SK-N-SH (cell line): Measurements from ENCODE around the gene NAA11. TPM values are rescaled to one million over a fixed set of nuclear protein-coding genes. Genes with fewer than 3 reads are reported as not detected.

ENCODE experiments used
- CTCF ChIA-PET: fragments of 300-600, 350-600 bp; formaldehyde crosslinking; extraction: SDS; loops from one replicate; lab custom pipeline; 2021; lab: Yijun Ruan, JAX
- POLR2A ChIA-PET: fragments of 350-600 bp; sonication (Branson Sonifier 250); formaldehyde crosslinking; extraction: SDS; loops from one replicate; lab custom pipeline; 2020; ENCODE audit warnings: antibody characterized with exemption, inconsistent platforms; lab: Yijun Ruan, JAX
- DNase-seq: peaks from one replicate; pipeline ENCODE4 v3.0.0; 2012
- H2AFZ ChIP-seq: fragments of 200-600 bp; sonication (generic); 2 replicates; pipeline ENCODE4 v1.8.1; 2016; ENCODE audit warnings: antibody characterized with exemption, mild to moderate bottlenecking, low read depth
- H3F3A ChIP-seq: fragments of 200-600 bp; sonication (generic); replicated peaks from 2 replicates; pipeline ENCODE3; 2016; ENCODE audit warnings: antibody characterized with exemption, mild to moderate bottlenecking; ENCODE audit not compliant: insufficient read depth
- H3K27ac ChIP-seq, 2 experiments: fragments of 200-500 bp in 1 of 2; fragments of 200-600 bp in 1 of 2; sonication (Bioruptor generic) in 1 of 2; sonication (generic), shearing (Covaris generic) in 1 of 2; 2 replicates each; pipeline versions ENCODE4 v1.5.1 to v1.6.1; 2014 to 2016; ENCODE audit warnings: low read depth in 2 of 2, inconsistent platforms in 1 of 2, low read length in 1 of 2, mild to moderate bottlenecking in 1 of 2, mixed read lengths in 1 of 2
- H3K27me3 ChIP-seq: fragments of 200-600 bp; sonication (generic), shearing (Covaris generic); 2 replicates; pipeline ENCODE4 v1.6.1; 2016; ENCODE audit warnings: mixed run types; ENCODE audit not compliant: insufficient read depth
- H3K36me3 ChIP-seq, 2 experiments: fragments of 200-500 bp in 1 of 2; fragments of 200-600 bp in 1 of 2; sonication (Bioruptor generic) in 1 of 2; sonication (generic) in 1 of 2; replicated peaks in 1 of 2; 2 replicates each; pipeline versions ENCODE3 to v1.5.1; 2014 to 2016; ENCODE audit warnings: low read length in 1 of 2, mild to moderate bottlenecking in 1 of 2; ENCODE audit not compliant: insufficient read depth in 2 of 2, control insufficient read depth in 1 of 2
- H3K4me1 ChIP-seq, 2 experiments: fragments of 200-500 bp in 1 of 2; fragments of 200-600 bp in 1 of 2; sonication (Bioruptor generic) in 1 of 2; sonication (generic), shearing (Covaris generic) in 1 of 2; 2 replicates each; pipeline versions ENCODE4 v1.5.1 to v1.6.1; 2014 to 2016; ENCODE audit warnings: low read depth in 1 of 2, low read length in 1 of 2, mixed run types in 1 of 2; ENCODE audit not compliant: insufficient read depth in 2 of 2, control insufficient read depth in 1 of 2
- H3K4me2 ChIP-seq: fragments of 200-600 bp; sonication (generic), shearing (Covaris generic); 2 replicates; pipeline ENCODE4 v1.6.1; 2017; ENCODE audit warnings: mixed run types
- H3K4me3 ChIP-seq, 2 experiments: fragments of 200-500 bp in 1 of 2; fragments of 200-600 bp in 1 of 2; sonication (Bioruptor generic) in 1 of 2; sonication (generic), shearing (Covaris generic) in 1 of 2; 2 replicates each; pipeline versions ENCODE4 v1.5.1 to v1.8.1; 2014 to 2016; ENCODE audit warnings: low read depth in 2 of 2, inconsistent platforms in 1 of 2, low read length in 1 of 2, mild to moderate bottlenecking in 1 of 2, mixed read lengths in 1 of 2, moderate library complexity in 1 of 2
- H3K79me2 ChIP-seq: fragments of 200-600 bp; sonication (generic); 2 replicates; pipeline ENCODE4 v1.8.1; 2017; ENCODE audit warnings: mild to moderate bottlenecking; ENCODE audit not compliant: insufficient read depth
- H3K9ac ChIP-seq: fragments of 200-600 bp; sonication (generic); 2 replicates; pipeline ENCODE4 v1.6.1; 2017; ENCODE audit warnings: mixed run types
- H3K9me2 ChIP-seq: fragments of 200-600 bp; sonication (generic); 2 replicates; pipeline ENCODE4 v1.6.1; 2017; ENCODE audit warnings: mixed run types
- H3K9me3 ChIP-seq: fragments of 200-600 bp; sonication (generic); 2 replicates; pipeline ENCODE4 v1.6.1; 2017; ENCODE audit warnings: mixed run types, mild to moderate bottlenecking, moderate library complexity
- H4K20me1 ChIP-seq: fragments of 200-600 bp; sonication (generic); 2 replicates; pipeline ENCODE4 v1.6.1; 2017; ENCODE audit warnings: mild to moderate bottlenecking, mixed run types; ENCODE audit not compliant: insufficient read depth
- CHD2 ChIP-seq: fragments of 150-350 bp; IDR thresholded peaks from 2 replicates; pipeline ENCODE4 v1.6.1; 2018; ENCODE audit warnings: low read length; ENCODE audit not compliant: partially characterized antibody
- CTCF ChIP-seq: fragments of 200-600 bp; sonication (generic); IDR thresholded peaks from 2 replicates; pipeline ENCODE4 v1.6.1; 2017; ENCODE audit warnings: antibody characterized with exemption, mild to moderate bottlenecking, moderate library complexity
- ELF1 ChIP-seq: IDR thresholded peaks from 2 replicates; pipeline ENCODE4 v1.4.0; 2012
- FOSL2 ChIP-seq: IDR thresholded peaks from 2 replicates; pipeline ENCODE4 v1.4.0; 2012; ENCODE audit warnings: low read depth, mild to moderate bottlenecking, moderate library complexity, borderline replicate concordance
- FOXJ3 ChIP-seq: sonication (generic); formaldehyde crosslinking; IDR thresholded peaks from 2 replicates; pipeline ENCODE4 v1.5.1; 2020; ENCODE audit warnings: mild to moderate bottlenecking, missing genetic modification reagents
- GABPA ChIP-seq: IDR thresholded peaks from 2 replicates; pipeline ENCODE4 v1.4.0; 2012; ENCODE audit warnings: low read depth, mild to moderate bottlenecking
- MEF2A ChIP-seq: IDR thresholded peaks from 2 replicates; pipeline ENCODE4 v1.4.0; 2012; ENCODE audit warnings: low read depth, borderline replicate concordance
- NRF1 ChIP-seq: IDR thresholded peaks from 2 replicates; pipeline ENCODE4 v1.6.1; 2012; ENCODE audit warnings: low read depth, mild to moderate bottlenecking, low read length
- RFX5 ChIP-seq: IDR thresholded peaks from 2 replicates; pipeline ENCODE4 v1.6.1; 2012; ENCODE audit warnings: mild to moderate bottlenecking, improper control_type of control experiment, low read length
- RXRA ChIP-seq: IDR thresholded peaks from 2 replicates; pipeline ENCODE4 v1.4.0; 2012; ENCODE audit warnings: low read depth, mild to moderate bottlenecking, borderline replicate concordance
- TAF1 ChIP-seq: IDR thresholded peaks from 2 replicates; pipeline ENCODE4 v1.6.1; 2012; ENCODE audit warnings: low read depth, mild to moderate bottlenecking, low read length, moderate library complexity, borderline replicate concordance
- TCF12 ChIP-seq: IDR thresholded peaks from 2 replicates; pipeline ENCODE4 v1.4.0; 2012
- TEAD4 ChIP-seq: IDR thresholded peaks from 2 replicates; pipeline ENCODE4 v1.4.0; 2012; ENCODE audit warnings: mild to moderate bottlenecking, borderline replicate concordance; ENCODE audit not compliant: insufficient read depth
- USF1 ChIP-seq: IDR thresholded peaks from 2 replicates; pipeline ENCODE4 v1.4.0; 2012; ENCODE audit warnings: low read depth, borderline replicate concordance
- YY1 ChIP-seq: IDR thresholded peaks from 2 replicates; pipeline ENCODE4 v1.4.0; 2012; ENCODE audit warnings: low read depth, mild to moderate bottlenecking
- WGBS: methylation state at CpG from one replicate; pipeline ENCODE4 v1.1.6; 2017; ENCODE audit warnings: low lambda C conversion rate; 5-methylcytosine and 5-hydroxymethylcytosine counted together
- polyA plus RNA-seq, 3 experiments: library from polyadenylated mRNA; depleted of rRNA; stranded (reverse); fragments of >200 nt; gene quantifications; 2 replicates each; pipeline ENCODE4 v1.2.3, GENCODE V29; 2012
- TF ChIP-seq, protein P1 (sequence below): IDR thresholded peaks from 2 replicates; pipeline ENCODE4 v1.4.0; 2012; ENCODE audit warnings: low read depth
- TF ChIP-seq, protein P2 (sequence below): IDR thresholded peaks from 2 replicates; pipeline ENCODE4 v1.6.1; 2012; ENCODE audit warnings: mild to moderate bottlenecking, low read depth, low read length, moderate library complexity
- TF ChIP-seq, protein P3 (sequence below): IDR thresholded peaks from 2 replicates; pipeline ENCODE4 v1.4.0; 2012; ENCODE audit warnings: low read depth, borderline replicate concordance
- TF ChIP-seq, protein P4 (sequence below): fragments of 150-350 bp; IDR thresholded peaks from 2 replicates; pipeline ENCODE4 v1.6.1; 2017; ENCODE audit warnings: antibody characterized with exemption, low read length, low read depth, borderline replicate concordance
- TF ChIP-seq, protein P5 (sequence below): IDR thresholded peaks from 2 replicates; pipeline ENCODE4; 2012

Gene NAA11
- polyA plus RNA-seq, 1 of the 3 experiments (the other 2 are of a cell fraction), result not detected

- TF ChIP-seq, protein P1, sequence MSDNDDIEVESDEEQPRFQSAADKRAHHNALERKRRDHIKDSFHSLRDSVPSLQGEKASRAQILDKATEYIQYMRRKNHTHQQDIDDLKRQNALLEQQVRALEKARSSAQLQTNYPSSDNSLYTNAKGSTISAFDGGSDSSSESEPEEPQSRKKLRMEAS, result no peak
- TF ChIP-seq RXRA (no peak), MEF2A (no peak)
- TF ChIP-seq, protein P2, sequence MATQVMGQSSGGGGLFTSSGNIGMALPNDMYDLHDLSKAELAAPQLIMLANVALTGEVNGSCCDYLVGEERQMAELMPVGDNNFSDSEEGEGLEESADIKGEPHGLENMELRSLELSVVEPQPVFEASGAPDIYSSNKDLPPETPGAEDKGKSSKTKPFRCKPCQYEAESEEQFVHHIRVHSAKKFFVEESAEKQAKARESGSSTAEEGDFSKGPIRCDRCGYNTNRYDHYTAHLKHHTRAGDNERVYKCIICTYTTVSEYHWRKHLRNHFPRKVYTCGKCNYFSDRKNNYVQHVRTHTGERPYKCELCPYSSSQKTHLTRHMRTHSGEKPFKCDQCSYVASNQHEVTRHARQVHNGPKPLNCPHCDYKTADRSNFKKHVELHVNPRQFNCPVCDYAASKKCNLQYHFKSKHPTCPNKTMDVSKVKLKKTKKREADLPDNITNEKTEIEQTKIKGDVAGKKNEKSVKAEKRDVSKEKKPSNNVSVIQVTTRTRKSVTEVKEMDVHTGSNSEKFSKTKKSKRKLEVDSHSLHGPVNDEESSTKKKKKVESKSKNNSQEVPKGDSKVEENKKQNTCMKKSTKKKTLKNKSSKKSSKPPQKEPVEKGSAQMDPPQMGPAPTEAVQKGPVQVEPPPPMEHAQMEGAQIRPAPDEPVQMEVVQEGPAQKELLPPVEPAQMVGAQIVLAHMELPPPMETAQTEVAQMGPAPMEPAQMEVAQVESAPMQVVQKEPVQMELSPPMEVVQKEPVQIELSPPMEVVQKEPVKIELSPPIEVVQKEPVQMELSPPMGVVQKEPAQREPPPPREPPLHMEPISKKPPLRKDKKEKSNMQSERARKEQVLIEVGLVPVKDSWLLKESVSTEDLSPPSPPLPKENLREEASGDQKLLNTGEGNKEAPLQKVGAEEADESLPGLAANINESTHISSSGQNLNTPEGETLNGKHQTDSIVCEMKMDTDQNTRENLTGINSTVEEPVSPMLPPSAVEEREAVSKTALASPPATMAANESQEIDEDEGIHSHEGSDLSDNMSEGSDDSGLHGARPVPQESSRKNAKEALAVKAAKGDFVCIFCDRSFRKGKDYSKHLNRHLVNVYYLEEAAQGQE, result no peak
These were observed 32.6 kb upstream of the NAA11 start (continued) for GRCh38 chr4:79358438-79358837.

DNA sequence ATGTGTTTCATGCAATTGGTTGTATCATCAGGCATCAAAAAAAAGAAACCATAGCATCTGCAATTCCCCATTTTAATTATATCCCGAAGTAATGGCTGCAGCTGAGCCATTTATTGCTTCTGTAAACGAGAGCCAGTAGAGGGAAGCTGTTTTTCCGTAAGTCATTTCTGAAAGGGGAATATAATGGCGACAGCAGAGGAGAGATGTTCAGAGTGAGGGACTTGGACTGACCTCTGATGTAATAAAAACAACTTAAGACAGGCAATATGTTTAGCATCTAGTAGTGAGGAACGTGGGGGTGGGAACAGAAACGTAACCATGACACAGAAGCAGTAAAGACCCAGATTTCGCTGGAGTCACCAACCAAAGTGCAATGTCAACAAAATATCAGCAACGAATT is 31.5 kb upstream of the NAA11 start:
- Histone ChIP-seq H4K20me1 (no peaks in the 10 kb centered on the region), H3K9me2 (no peaks in the 10 kb centered on the region), H3K4me2 (no peak overlapping the region), H3K4me3 (no peak overlapping the region), H3K9me3 (no peaks in the 10 kb centered on the region), H3F3A (no peaks in the 10 kb centered on the region), H3K79me2 (no peaks in the 10 kb centered on the region), H3K9ac (no peak overlapping the region), H3K27me3 (no peaks in the 10 kb centered on the region), H3K27ac (no peak overlapping the region), H3K4me1 (peaks cover 0 to 3% of the 10 kb centered on the region in 2 experiments; a peak in 2 of 4 replicates), H2AFZ (no peak overlapping the region), H3K36me3 (no peaks in the 10 kb centered on the region)
- CTCF ChIA-PET, result no interaction called here
- POLR2A ChIA-PET, result no interaction called here
- no peak for DNase-seq
- 36% methylated on average over 8 of the region's 8 CpGs for WGBS
- no peak for TF ChIP-seq CTCF
- TF ChIP-seq, protein P1, result no peak
- TF ChIP-seq ELF1, result no peak
- TF ChIP-seq FOSL2, result no peak
- TF ChIP-seq YY1, result no peak
- TF ChIP-seq, protein P3, sequence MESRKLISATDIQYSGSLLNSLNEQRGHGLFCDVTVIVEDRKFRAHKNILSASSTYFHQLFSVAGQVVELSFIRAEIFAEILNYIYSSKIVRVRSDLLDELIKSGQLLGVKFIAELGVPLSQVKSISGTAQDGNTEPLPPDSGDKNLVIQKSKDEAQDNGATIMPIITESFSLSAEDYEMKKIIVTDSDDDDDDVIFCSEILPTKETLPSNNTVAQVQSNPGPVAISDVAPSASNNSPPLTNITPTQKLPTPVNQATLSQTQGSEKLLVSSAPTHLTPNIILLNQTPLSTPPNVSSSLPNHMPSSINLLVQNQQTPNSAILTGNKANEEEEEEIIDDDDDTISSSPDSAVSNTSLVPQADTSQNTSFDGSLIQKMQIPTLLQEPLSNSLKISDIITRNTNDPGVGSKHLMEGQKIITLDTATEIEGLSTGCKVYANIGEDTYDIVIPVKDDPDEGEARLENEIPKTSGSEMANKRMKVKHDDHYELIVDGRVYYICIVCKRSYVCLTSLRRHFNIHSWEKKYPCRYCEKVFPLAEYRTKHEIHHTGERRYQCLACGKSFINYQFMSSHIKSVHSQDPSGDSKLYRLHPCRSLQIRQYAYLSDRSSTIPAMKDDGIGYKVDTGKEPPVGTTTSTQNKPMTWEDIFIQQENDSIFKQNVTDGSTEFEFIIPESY, result no peak
- TF ChIP-seq RFX5, result no peak
- TF ChIP-seq, protein P4, sequence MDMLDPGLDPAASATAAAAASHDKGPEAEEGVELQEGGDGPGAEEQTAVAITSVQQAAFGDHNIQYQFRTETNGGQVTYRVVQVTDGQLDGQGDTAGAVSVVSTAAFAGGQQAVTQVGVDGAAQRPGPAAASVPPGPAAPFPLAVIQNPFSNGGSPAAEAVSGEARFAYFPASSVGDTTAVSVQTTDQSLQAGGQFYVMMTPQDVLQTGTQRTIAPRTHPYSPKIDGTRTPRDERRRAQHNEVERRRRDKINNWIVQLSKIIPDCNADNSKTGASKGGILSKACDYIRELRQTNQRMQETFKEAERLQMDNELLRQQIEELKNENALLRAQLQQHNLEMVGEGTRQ, result no peak
- no peak for TF ChIP-seq NRF1
- no peak for TF ChIP-seq GABPA
- TF ChIP-seq USF1, result no peak
- TF ChIP-seq TCF12, result no peak
- no peak for TF ChIP-seq TEAD4
- TF ChIP-seq CHD2, result no peak
- no peak for TF ChIP-seq TAF1
- TF ChIP-seq, protein P5, sequence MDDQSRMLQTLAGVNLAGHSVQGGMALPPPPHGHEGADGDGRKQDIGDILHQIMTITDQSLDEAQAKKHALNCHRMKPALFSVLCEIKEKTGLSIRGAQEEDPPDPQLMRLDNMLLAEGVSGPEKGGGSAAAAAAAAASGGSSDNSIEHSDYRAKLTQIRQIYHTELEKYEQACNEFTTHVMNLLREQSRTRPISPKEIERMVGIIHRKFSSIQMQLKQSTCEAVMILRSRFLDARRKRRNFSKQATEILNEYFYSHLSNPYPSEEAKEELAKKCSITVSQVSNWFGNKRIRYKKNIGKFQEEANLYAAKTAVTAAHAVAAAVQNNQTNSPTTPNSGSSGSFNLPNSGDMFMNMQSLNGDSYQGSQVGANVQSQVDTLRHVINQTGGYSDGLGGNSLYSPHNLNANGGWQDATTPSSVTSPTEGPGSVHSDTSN, result no peak
- no peak for TF ChIP-seq FOXJ3 (CRISPR knock-in tag)
